Measurements from ENCODE around the gene DNAJB6. TPM values are rescaled to one million over a fixed set of nuclear protein-coding genes. Genes with fewer than 3 reads are reported as not detected.

Gene DNAJB6
- polyA plus RNA-seq, 1 donor from 2014 or later: 106 TPM

- Mint-ChIP-seq H3K4me3 (no peak overlapping the region), H3K27ac (no peak overlapping the region), H3K27me3 (peaks cover 2% of the 10 kb centered on the region), H3K9me3 (peaks cover 0 to 4% (median 0%) of the 10 kb centered on the region in 3 donors), H3K4me1 (no peaks in the 10 kb centered on the region), H3K36me3 (no peaks in the 10 kb centered on the region)
These were observed 120.8 kb downstream of the DNAJB6 start for GRCh38 chr7:157457355-157458253.

DNA sequence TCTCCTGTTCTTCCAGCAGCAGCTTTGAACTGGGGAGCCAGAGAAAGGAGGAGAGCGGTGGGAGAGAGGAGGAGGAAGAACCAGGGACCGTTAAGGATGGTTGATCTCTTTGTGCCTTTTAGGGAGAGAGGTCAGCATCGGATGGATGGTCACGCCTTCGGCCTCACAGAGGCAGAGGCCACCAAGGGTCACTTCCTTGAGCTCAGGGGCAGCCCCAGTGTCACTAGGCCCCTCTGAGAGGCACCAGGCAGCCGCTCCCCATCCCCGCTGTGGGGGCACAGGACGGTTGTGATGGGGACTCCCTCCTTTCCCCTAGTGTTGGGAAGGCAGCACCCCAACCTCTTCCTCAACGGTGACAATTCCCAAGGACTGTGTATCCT lies 121.4 kb downstream of the DNAJB6 start:
- H3K9me3 Mint-ChIP-seq: peaks cover 0 to 4% (median 0%) of the 10 kb centered on the region in 3 donors
- peaks cover 2% of the 10 kb centered on the region for H3K27me3 Mint-ChIP-seq
- H3K36me3 Mint-ChIP-seq: no peaks in the 10 kb centered on the region
- no peak overlapping the region for H3K4me3 Mint-ChIP-seq
- no peaks in the 10 kb centered on the region for H3K4me1 Mint-ChIP-seq
- no peak overlapping the region for H3K27ac Mint-ChIP-seq

- H3K4me1 Mint-ChIP-seq: no peaks in the 10 kb centered on the region
- no peak overlapping the region for H3K4me3 Mint-ChIP-seq
- peaks cover 9% of the 10 kb centered on the region for H3K27me3 Mint-ChIP-seq
- H3K9me3 Mint-ChIP-seq: no peaks in the 10 kb centered on the region
- H3K27ac Mint-ChIP-seq: no peak overlapping the region
- no peaks in the 10 kb centered on the region for H3K36me3 Mint-ChIP-seq
These were observed 123.2 kb downstream of the DNAJB6 start for GRCh38 chr7:157459966-157460365.

DNA sequence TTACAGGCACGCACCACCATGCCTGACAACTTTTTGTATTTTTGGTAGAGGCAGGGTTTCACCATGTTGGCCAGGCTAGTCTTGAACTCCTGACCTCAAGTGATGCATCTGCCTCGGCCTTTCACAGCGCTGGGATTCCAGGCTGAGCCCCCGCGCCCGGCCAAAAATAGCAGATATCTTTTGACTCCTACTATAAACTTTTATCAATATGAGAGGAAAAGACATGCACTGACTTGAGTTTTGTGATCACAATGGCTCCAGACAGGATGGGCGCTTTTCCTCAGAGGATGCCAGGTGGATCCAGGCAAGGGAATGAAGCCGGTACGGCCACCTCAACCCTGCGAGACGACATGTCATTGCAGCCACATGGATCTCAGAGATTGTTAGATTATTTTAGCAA lies 123.9 kb downstream of the DNAJB6 start:
- no peaks in the 10 kb centered on the region for H3K36me3 Mint-ChIP-seq
- no peak overlapping the region for H3K27ac Mint-ChIP-seq
- H3K27me3 Mint-ChIP-seq: peaks cover 13% of the 10 kb centered on the region
- no peaks in the 10 kb centered on the region for H3K9me3 Mint-ChIP-seq
- no peak overlapping the region for H3K4me3 Mint-ChIP-seq
- no peaks in the 10 kb centered on the region for H3K4me1 Mint-ChIP-seq

DNA sequence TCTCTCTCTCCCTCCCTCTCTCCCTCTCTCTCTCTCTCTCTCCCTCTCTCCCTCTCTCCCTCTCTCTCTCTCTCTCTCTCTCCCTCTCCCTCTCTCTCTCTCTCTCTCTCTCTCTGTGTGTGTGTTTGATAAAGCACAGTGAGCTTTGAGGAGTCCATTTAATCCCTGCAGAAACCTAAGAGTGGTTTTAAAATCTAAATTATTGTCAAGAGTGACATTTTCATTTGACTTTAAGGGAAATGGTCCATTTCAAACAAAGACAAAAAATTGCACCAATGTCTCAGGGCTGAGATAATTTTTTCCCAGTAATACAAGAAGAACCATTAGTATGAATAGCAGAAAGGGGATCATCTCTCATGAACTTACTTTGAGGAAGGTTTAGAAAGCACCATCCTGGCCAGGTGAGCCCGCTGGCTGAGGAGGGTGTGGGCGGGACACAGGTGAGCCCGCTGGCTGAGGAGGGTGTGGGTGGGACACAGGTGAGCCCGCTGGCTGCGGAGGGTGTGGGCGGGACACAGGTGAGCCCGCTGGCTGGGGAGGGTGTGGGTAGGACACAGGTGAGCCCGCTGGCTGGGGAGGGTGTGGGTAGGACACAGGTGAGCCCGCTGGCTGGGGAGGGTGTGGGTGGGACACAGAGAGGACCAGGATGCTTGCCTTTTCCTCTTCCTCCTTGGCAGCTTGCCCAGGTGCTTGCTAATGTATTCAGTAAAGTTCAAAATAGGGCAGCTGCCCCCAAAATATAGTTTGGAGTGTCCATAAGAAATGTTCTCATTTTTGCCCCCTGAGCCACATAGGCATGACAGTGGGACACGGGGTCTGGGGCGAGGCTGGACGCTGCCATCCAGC lies 125.0 kb downstream of the DNAJB6 start:
- Mint-ChIP-seq H3K9me3 (no peaks in the 10 kb centered on the region), H3K4me3 (no peak overlapping the region), H3K4me1 (no peaks in the 10 kb centered on the region), H3K36me3 (no peaks in the 10 kb centered on the region), H3K27ac (no peak overlapping the region), H3K27me3 (peaks cover 13% of the 10 kb centered on the region)

DNA sequence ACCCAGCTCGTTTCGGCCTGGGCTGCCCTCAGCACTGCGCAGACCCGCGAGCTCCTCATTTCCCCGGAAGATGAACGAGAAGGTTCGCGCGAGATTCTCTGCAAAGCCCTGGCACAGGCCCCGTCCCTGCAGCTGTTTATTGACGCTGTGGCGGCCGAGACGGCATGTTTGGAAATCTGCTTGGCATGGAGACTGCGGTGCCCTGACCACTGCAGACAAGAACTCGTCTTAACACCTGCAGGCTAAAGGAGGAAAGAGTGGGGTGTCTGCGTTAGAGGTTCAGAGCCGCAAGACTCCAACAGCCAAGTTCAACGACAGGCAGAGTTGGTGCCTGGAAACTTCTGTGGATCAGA lies 125.6 kb downstream of the DNAJB6 start:
- Mint-ChIP-seq H3K9me3 (no peaks in the 10 kb centered on the region), H3K27ac (no peak overlapping the region), H3K4me3 (no peak overlapping the region), H3K27me3 (peaks cover 13% of the 10 kb centered on the region), H3K36me3 (no peaks in the 10 kb centered on the region), H3K4me1 (no peaks in the 10 kb centered on the region)

- Mint-ChIP-seq H3K4me1 (no peaks in the 10 kb centered on the region), H3K27me3 (peaks cover 12% of the 10 kb centered on the region), H3K4me3 (no peak overlapping the region), H3K36me3 (no peaks in the 10 kb centered on the region), H3K9me3 (no peaks in the 10 kb centered on the region), H3K27ac (no peak overlapping the region)
These were observed 126.0 kb downstream of the DNAJB6 start for GRCh38 chr7:157462840-157463239.

DNA sequence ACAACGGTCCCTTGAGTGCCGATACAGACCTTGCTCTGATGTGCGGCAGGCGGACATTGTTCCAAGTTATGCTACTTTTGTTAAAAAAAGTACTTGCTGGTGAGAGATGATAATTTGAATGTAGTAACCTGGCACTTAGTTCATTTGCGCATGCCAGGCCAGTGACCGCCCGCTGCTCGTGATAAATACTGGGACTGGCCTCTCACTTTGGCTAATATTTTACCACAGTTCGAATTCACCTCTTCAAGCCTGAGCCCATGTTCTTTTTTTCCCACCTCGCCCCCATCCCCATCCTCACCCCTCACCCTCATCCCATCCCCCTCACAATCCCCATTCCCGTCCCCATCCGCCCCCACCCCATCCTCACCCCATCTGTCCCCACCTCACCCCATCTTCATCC lies 126.4 kb downstream of the DNAJB6 start:
- no peak overlapping the region for H3K27ac Mint-ChIP-seq
- no peak overlapping the region for H3K4me3 Mint-ChIP-seq

GRCh38 chr7:157464111-157464970 lies 127.5 kb downstream of the DNAJB6 start:
- no peak overlapping the region for H3K4me3 Mint-ChIP-seq
- H3K9me3 Mint-ChIP-seq: no peaks in the 10 kb centered on the region
- H3K36me3 Mint-ChIP-seq: no peaks in the 10 kb centered on the region
- no peak overlapping the region for H3K27ac Mint-ChIP-seq
- peaks cover 12% of the 10 kb centered on the region for H3K27me3 Mint-ChIP-seq
- H3K4me1 Mint-ChIP-seq: no peaks in the 10 kb centered on the region

More for the DNA sequence above, 126.4 kb downstream of the DNAJB6 start:
- no peaks in the 10 kb centered on the region for H3K36me3 Mint-ChIP-seq
- no peaks in the 10 kb centered on the region for H3K4me1 Mint-ChIP-seq
- peaks cover 12% of the 10 kb centered on the region for H3K27me3 Mint-ChIP-seq
- no peaks in the 10 kb centered on the region for H3K9me3 Mint-ChIP-seq

DNA sequence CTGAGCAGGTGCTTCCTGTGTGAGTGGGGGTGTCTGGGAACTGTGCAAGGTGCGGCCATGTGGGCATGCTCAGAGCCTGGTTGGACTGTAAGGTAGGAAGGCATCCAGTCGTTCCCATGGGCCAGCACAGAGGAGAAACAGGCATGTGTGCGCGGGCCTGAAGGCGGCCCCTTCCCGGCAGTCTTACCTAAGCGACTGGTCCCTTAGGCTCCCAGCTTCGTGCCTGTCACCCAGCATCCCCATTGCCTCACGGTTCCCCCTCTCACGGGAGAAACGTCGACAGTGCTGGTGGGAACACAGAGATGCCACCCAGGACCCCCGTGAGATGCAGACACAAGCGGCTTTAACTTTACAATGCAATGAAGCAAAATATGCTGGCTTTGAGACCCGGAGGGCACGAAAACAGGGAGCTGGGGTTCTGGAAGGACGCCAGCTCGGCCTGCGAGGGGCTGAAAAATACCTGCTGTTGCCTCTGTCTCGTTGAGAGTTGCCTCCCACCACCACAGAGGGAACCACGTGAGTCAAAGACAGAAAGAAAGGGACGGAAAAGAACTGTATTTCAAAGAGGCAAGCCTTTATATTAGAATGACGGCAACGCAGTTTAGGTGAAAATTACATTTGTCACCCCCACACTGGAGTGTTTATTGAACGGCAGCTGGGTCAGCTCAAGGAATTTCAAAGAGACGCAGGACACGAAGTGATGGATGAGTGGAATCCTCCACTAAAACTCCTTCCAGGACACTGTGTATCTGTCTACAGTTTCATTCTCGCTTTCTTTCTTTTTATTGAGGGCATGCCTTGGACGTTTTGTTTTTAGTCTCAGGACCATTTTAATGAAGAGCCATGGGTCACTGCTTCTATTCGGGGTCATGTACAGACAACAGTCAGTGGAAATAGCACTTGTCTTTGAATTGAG lies 128.4 kb downstream of the DNAJB6 start:
- no peak overlapping the region for H3K4me3 Mint-ChIP-seq
- H3K36me3 Mint-ChIP-seq: no peaks in the 10 kb centered on the region
- H3K4me1 Mint-ChIP-seq: no peaks in the 10 kb centered on the region
- peaks cover 12% of the 10 kb centered on the region for H3K27me3 Mint-ChIP-seq
- H3K9me3 Mint-ChIP-seq: no peaks in the 10 kb centered on the region
- no peak overlapping the region for H3K27ac Mint-ChIP-seq

- peak overlapping the region in 1 of 4 donors; percentile 56 for H3K4me3 Mint-ChIP-seq
- H3K9me3 Mint-ChIP-seq: no peaks in the 10 kb centered on the region
- H3K4me1 Mint-ChIP-seq: no peaks in the 10 kb centered on the region
- peaks cover 12% of the 10 kb centered on the region for H3K27me3 Mint-ChIP-seq
- no peak overlapping the region for H3K27ac Mint-ChIP-seq
- H3K36me3 Mint-ChIP-seq: no peaks in the 10 kb centered on the region
These were observed 129.4 kb downstream of the DNAJB6 start for GRCh38 chr7:157465891-157466866.

DNA sequence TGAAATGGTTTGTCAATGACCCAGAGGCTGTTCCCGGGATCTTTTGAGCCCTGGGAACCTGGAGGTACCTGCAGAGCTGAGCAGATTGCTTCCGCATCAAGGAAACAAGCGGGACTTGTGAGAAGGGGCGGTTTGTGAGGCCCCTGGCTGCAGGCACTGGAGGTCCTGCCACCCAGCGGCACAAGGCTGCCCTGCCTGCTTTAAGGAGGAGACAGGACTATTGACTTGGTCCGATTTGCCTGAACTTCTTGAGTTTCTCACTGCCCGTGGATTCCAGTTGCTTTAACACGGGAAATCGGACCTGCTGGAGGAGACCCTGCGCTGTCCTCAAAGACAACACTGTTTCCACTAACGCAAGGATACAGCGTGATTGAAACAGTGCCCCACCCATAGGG lies 130.1 kb downstream of the DNAJB6 start:
- Mint-ChIP-seq H3K4me3 (no peak overlapping the region), H3K27me3 (peaks cover 12% of the 10 kb centered on the region), H3K27ac (no peak overlapping the region), H3K4me1 (no peaks in the 10 kb centered on the region), H3K36me3 (no peaks in the 10 kb centered on the region), H3K9me3 (no peaks in the 10 kb centered on the region)
